ENCODE results near the gene DGKD.
A peak's percentile ranks its signal among the peaks of the same experiment; 100 is the strongest.

Gene DGKD

GRCh38 chr2:233428438-233428837 is 74.1 kb downstream of the DGKD start:
- no peak for DNase-seq (ENCODE audit: low read depth)

- no peak for DNase-seq (ENCODE audit: low read depth)
Observed at GRCh38 chr2:233429175-233429897, 75.0 kb downstream of the DGKD start.

- no peak for DNase-seq (ENCODE audit: low read depth)
Observed at GRCh38 chr2:233430081-233430480, 75.8 kb downstream of the DGKD start.

GRCh38 chr2:233430651-233431050 is 76.4 kb downstream of the DGKD start:
- DNase-seq (ENCODE audit: low read depth): no peak

- DNase-seq (ENCODE audit: low read depth): no peak
Observed at GRCh38 chr2:233433029-233433428, 78.7 kb downstream of the DGKD start.

- no peak for DNase-seq (ENCODE audit: low read depth)
Observed at GRCh38 chr2:233433794-233434193, 79.5 kb downstream of the DGKD start.

- DNase-seq (ENCODE audit: low read depth): no peak
Observed at GRCh38 chr2:233434666-233435330, 80.5 kb downstream of the DGKD start.

- DNase-seq (ENCODE audit: low read depth): no peak
Observed at GRCh38 chr2:233435436-233436190, 81.3 kb downstream of the DGKD start.

- no peak for DNase-seq (ENCODE audit: low read depth)
Observed at GRCh38 chr2:233436191-233436581, 81.9 kb downstream of the DGKD start.

- no peak for DNase-seq (ENCODE audit: low read depth)
Observed at GRCh38 chr2:233436691-233437438, 82.6 kb downstream of the DGKD start.

- no peak for DNase-seq (ENCODE audit: low read depth)
Observed at GRCh38 chr2:233437439-233437955, 83.2 kb downstream of the DGKD start.

GRCh38 chr2:233438573-233439147 is 84.4 kb downstream of the DGKD start:
- no peak for DNase-seq (ENCODE audit: low read depth)

- no peak for DNase-seq (ENCODE audit: low read depth)
Observed at GRCh38 chr2:233439191-233439590, 84.9 kb downstream of the DGKD start.

- DNase-seq (ENCODE audit: low read depth): no peak
Observed at GRCh38 chr2:233440314-233440713, 86.0 kb downstream of the DGKD start.

- DNase-seq (ENCODE audit: low read depth): no peak
Observed at GRCh38 chr2:233440714-233441113, 86.4 kb downstream of the DGKD start.

GRCh38 chr2:233441161-233442027 is 87.1 kb downstream of the DGKD start:
- no peak for DNase-seq (ENCODE audit: low read depth)

GRCh38 chr2:233442028-233442310 is 87.7 kb downstream of the DGKD start:
- DNase-seq (ENCODE audit: low read depth): no peak

- peak; percentile 73 for DNase-seq (ENCODE audit: low read depth)
Observed at GRCh38 chr2:233443511-233444183, 89.4 kb downstream of the DGKD start.

GRCh38 chr2:233444501-233444900 is 90.2 kb downstream of the DGKD start:
- no peak for DNase-seq (ENCODE audit: low read depth)

GRCh38 chr2:233445152-233445830 is 91.0 kb downstream of the DGKD start:
- DNase-seq (ENCODE audit: low read depth): no peak
